GM18502 (cell line): ENCODE measurements around the gene LMAN2L.

Experiments used
- ATAC-seq: cut with Tn5 transposase; IDR thresholded peaks from one replicate; pipeline ENCODE4 v1.9.1; 2021; ENCODE audit warnings: mild to moderate bottlenecking; ENCODE audit not compliant: unreplicated experiment, poor library complexity

The LMAN2L gene

DNA sequence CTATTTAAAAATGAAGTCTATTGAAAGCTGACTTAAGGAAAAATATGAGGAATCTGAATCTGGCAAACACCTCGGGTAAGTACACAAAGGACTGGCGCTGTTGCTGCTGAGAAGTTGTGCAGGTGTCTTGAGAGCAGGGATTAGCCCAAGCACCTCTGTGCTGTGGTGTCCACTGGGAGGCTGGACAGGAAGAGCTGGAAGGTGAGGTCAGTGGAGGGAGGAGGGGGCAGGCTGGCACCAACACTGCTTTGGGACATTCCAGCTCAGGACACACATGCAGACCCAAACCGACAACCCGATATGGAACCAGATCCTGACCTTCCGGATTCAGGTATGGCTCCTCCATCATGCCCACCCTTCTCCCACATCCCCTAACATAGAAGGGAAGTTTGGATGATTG, 76.7 kb downstream of the LMAN2L start:
- no peak for ATAC-seq

- ATAC-seq, result no peak
Measured at GRCh38 chr2:96662360-96662759, 77.5 kb downstream of the LMAN2L start.

DNA sequence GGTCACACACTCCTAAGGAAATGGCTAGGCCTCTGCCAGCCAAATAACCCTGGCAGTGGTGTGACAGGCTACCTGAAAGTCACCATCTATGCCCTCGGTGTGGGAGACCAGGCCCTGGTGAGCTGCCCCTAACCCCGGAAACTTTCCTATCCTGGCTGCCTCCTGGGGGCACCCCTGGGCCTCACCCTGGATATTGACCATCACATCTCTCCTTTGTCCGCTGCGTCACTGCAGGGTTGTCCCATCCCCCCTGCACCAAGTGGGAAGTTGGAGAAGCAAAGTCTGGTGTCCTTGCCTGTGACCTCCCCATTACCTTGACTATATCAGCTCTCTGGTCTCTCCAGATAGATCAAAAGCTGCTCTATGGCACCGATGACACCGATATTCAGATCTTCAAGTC, 78.5 kb downstream of the LMAN2L start:
- ATAC-seq, result no peak

GRCh38 chr2:96656540-96656939, 83.3 kb downstream of the LMAN2L start:
- no peak for ATAC-seq
